Calu3 (cell line): ENCODE measurements around the gene MTG1. TPM values are rescaled to one million over a fixed set of nuclear protein-coding genes. Genes with fewer than 3 reads are reported as not detected.

ENCODE experiments used
- BruUV-seq: library from RNA; stranded (reverse); fragments of 400-500 nt; replicated peaks from 2 replicates; lab custom pipeline; 2021; lab: Mats Ljungman, UMichigan
- CTCF ChIA-PET: fragments of 300-600 bp; sonication (Branson Sonifier 250); formaldehyde crosslinking; loops from one replicate; lab custom pipeline; 2022; ENCODE audit warnings: antibody characterized with exemption; lab: Charles Lee
- DNase-seq: peaks from one replicate; pipeline ENCODE4 v3.0.0; 2022
- H3K27ac Mint-ChIP-seq: one replicate; pipeline ENCODE4 v1.8.0; 2022; ENCODE audit warnings: mixed read lengths; ENCODE audit not compliant: unreplicated experiment
- H3K27me3 Mint-ChIP-seq: one replicate; pipeline ENCODE4 v1.8.0; 2022; ENCODE audit warnings: mixed read lengths; ENCODE audit not compliant: unreplicated experiment
- H3K36me3 Mint-ChIP-seq: one replicate; pipeline ENCODE4 v1.8.0; 2022; ENCODE audit warnings: mild to moderate bottlenecking, moderate library complexity, mixed read lengths; ENCODE audit not compliant: insufficient read depth, unreplicated experiment
- H3K4me1 Mint-ChIP-seq: one replicate; pipeline ENCODE4 v1.8.0; 2022; ENCODE audit warnings: mild to moderate bottlenecking, low read depth, mixed read lengths; ENCODE audit not compliant: unreplicated experiment
- H3K4me3 Mint-ChIP-seq: one replicate; pipeline ENCODE4 v1.8.0; 2022; ENCODE audit warnings: mild to moderate bottlenecking, low read depth, moderate library complexity, mixed read lengths; ENCODE audit not compliant: unreplicated experiment
- H3K9me3 Mint-ChIP-seq: one replicate; pipeline ENCODE4 v1.8.0; 2022; ENCODE audit warnings: low read depth, mixed read lengths; ENCODE audit not compliant: unreplicated experiment
- intact Hi-C: fragments of 100-400 bp; cut with micrococcal nuclease; formaldehyde crosslinking; loops from one replicate; pipeline ENCODE4 v1.10.0; 2022; ENCODE audit not compliant: unreplicated experiment
- total RNA-seq: library from RNA; stranded (reverse); gene quantifications from 2 replicates; pipeline ENCODE4 v1.2.3, GENCODE V29; 2022
- TF ChIP-seq, protein P1 (sequence below): fragments of 200-600 bp; IDR thresholded peaks from one replicate; pipeline ENCODE4 v1.8.0; 2022; ENCODE audit warnings: antibody characterized with exemption; ENCODE audit not compliant: unreplicated experiment

MTG1 gene
- total RNA-seq, 1 experiment from 2014 or later: 39.5 TPM

- intact Hi-C loops: no loop called here
- TF ChIP-seq, protein P1, sequence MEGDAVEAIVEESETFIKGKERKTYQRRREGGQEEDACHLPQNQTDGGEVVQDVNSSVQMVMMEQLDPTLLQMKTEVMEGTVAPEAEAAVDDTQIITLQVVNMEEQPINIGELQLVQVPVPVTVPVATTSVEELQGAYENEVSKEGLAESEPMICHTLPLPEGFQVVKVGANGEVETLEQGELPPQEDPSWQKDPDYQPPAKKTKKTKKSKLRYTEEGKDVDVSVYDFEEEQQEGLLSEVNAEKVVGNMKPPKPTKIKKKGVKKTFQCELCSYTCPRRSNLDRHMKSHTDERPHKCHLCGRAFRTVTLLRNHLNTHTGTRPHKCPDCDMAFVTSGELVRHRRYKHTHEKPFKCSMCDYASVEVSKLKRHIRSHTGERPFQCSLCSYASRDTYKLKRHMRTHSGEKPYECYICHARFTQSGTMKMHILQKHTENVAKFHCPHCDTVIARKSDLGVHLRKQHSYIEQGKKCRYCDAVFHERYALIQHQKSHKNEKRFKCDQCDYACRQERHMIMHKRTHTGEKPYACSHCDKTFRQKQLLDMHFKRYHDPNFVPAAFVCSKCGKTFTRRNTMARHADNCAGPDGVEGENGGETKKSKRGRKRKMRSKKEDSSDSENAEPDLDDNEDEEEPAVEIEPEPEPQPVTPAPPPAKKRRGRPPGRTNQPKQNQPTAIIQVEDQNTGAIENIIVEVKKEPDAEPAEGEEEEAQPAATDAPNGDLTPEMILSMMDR: no peak
- no peaks in the 10 kb centered on the region for H3K9me3 Mint-ChIP-seq
- no peak overlapping the region for H3K4me3 Mint-ChIP-seq
- H3K27ac Mint-ChIP-seq: no peak overlapping the region
- H3K4me1 Mint-ChIP-seq: peaks cover 5% of the 10 kb centered on the region
- no peak for DNase-seq
- CTCF ChIA-PET: no interaction called here
- H3K36me3 Mint-ChIP-seq: peaks cover 17% of the 10 kb centered on the region
- BruUV-seq: no TSS peak
- H3K27me3 Mint-ChIP-seq: no peaks in the 10 kb centered on the region
Observed at GRCh38 chr10:133400624-133401424, 6.9 kb downstream of the MTG1 start.

DNA sequence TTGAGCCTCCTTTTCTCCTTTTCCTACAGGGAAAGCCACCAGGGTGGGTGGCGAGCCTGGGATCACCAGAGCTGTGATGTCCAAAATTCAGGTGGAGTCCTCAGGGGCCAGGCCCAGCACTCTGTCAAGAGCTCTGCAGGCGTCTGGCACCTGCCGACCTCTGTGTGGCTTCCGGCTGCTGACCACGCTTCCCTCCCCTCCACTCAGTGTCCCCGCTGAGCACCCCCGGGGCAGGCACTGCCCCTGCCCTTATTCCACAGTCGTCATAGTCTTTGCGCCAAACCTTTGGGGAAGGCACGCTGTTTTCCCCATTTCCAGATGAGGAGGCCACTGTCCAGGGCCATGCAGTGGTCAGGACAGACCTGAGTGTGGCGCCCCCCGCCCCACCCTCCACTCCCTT, 7.5 kb downstream of the MTG1 start:
- Mint-ChIP-seq H3K4me1 (peaks cover 9% of the 10 kb centered on the region), H3K9me3 (no peaks in the 10 kb centered on the region), H3K27me3 (no peaks in the 10 kb centered on the region), H3K27ac (no peak overlapping the region), H3K4me3 (no peak overlapping the region), H3K36me3 (peaks cover 17% of the 10 kb centered on the region)
- DNase-seq: no peak
- TF ChIP-seq, protein P1: no peak
- CTCF ChIA-PET: no interaction called here
- BruUV-seq: no TSS peak
- intact Hi-C loops: no loop called here

GRCh38 chr10:133401981-133402725, 8.2 kb downstream of the MTG1 start:
- H3K36me3 Mint-ChIP-seq: peaks cover 17% of the 10 kb centered on the region
- no peak overlapping the region for H3K4me3 Mint-ChIP-seq
- H3K27ac Mint-ChIP-seq: no peak overlapping the region
- CTCF ChIA-PET: no interaction called here
- no peak for DNase-seq
- intact Hi-C loops: no loop called here
- no TSS peak for BruUV-seq
- H3K27me3 Mint-ChIP-seq: no peaks in the 10 kb centered on the region
- H3K9me3 Mint-ChIP-seq: no peaks in the 10 kb centered on the region
- TF ChIP-seq, protein P1: no peak
- peaks cover 9% of the 10 kb centered on the region for H3K4me1 Mint-ChIP-seq

DNA sequence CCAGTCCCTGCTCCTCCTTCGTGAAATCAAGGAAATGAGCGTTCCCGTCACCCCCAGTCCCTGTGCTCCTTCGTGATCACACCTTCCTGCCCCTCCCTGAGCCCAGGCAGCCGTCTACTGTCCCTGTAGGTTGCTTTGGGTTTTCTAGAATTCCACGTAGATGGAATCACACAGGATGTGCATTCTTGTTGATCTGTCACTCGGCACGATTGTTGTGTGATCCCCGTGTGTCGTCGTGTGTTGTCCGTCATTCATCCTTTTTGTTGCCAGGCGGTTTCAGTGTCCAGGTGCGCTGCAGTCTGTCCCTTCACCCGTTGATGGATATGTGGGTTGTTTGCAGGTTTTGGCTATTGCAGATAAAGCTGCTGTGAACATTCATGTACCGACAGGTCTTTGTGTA, 9.4 kb downstream of the MTG1 start:
- TF ChIP-seq, protein P1: no peak
- CTCF ChIA-PET: no interaction called here
- Mint-ChIP-seq H3K4me1 (peaks cover 9% of the 10 kb centered on the region), H3K9me3 (no peaks in the 10 kb centered on the region), H3K4me3 (no peak overlapping the region), H3K36me3 (peaks cover 13% of the 10 kb centered on the region), H3K27ac (no peak overlapping the region), H3K27me3 (no peaks in the 10 kb centered on the region)
- BruUV-seq: no TSS peak
- DNase-seq: no peak
- intact Hi-C loops: no loop called here
